HepG2 (cell line): ENCODE results near the gene DGUOK. TPM values are rescaled to one million over a fixed set of nuclear protein-coding genes. Genes with fewer than 3 reads are reported as not detected.

Source experiments
- CCAR2 ChIP-seq: fragments of 200-400 bp; formaldehyde crosslinking; optimal IDR thresholded peaks from 2 replicates; pipeline ENCODE3; 2018; ENCODE audit warnings: low read depth, mild to moderate bottlenecking, low read length, moderate library complexity
- CREB1 ChIP-seq, 2 experiments: fragments of 450-650 bp in 1 of 2; IDR thresholded peaks; 2 replicates each; pipeline ENCODE4 v1.6.1; 2016 to 2017; ENCODE audit warnings: control low read depth in 1 of 2, mild to moderate bottlenecking in 1 of 2, missing compliant biosample characterization in 1 of 2, missing genetic modification characterization in 1 of 2
- E2F5 ChIP-seq: sonication (generic); formaldehyde crosslinking; conservative IDR thresholded peaks from 2 replicates; pipeline ENCODE4 v1.4.0; 2020; ENCODE audit warnings: missing genetic modification reagents
- EHMT2 ChIP-seq: fragments of 200-600 bp; sonication (generic); IDR thresholded peaks from 2 replicates; pipeline ENCODE4 v1.7.0; 2017; ENCODE audit warnings: antibody characterized with exemption, low read depth, low read length, borderline replicate concordance
- ELF3 ChIP-seq: IDR thresholded peaks from 2 replicates; pipeline ENCODE4 v1.6.1; 2016; ENCODE audit warnings: missing genetic modification reagents, missing compliant biosample characterization
- GATA4 ChIP-seq: sonication (generic); IDR thresholded peaks from 2 replicates; pipeline ENCODE4 v1.6.1; 2016; ENCODE audit warnings: antibody characterized with exemption, low read depth, borderline replicate concordance
- HDAC2 ChIP-seq: sonication (generic); formaldehyde crosslinking; IDR thresholded peaks from 2 replicates; pipeline ENCODE4 v1.4.0; 2020; ENCODE audit warnings: missing genetic modification reagents
- NFAT5 ChIP-seq: sonication (generic); formaldehyde crosslinking; IDR thresholded peaks from 2 replicates; pipeline ENCODE4 v1.4.0; 2020; ENCODE audit warnings: missing genetic modification reagents
- NONO ChIP-seq, 2 experiments: fragments of 450-650 bp in 1 of 2; sonication (generic) in 1 of 2; formaldehyde crosslinking in 1 of 2; IDR thresholded peaks in 1 of 2; conservative IDR thresholded peaks in 1 of 2; 2 replicates each; pipeline versions ENCODE4 v1.6.1 to v1.8.0; 2017 to 2022; ENCODE audit warnings: mild to moderate bottlenecking in 1 of 2, missing genetic modification reagents in 1 of 2, moderate library complexity in 1 of 2
- PHF21A ChIP-seq: sonication (generic); formaldehyde crosslinking; IDR thresholded peaks from 2 replicates; pipeline ENCODE4 v1.5.0; 2020; ENCODE audit warnings: mild to moderate bottlenecking, missing genetic modification reagents
- SP140L ChIP-seq: sonication (generic); formaldehyde crosslinking; IDR thresholded peaks from 2 replicates; pipeline ENCODE4 v1.4.0; 2020; ENCODE audit warnings: missing genetic modification reagents, borderline replicate concordance
- TARDBP ChIP-seq: sonication (generic); formaldehyde crosslinking; IDR thresholded peaks from 2 replicates; pipeline ENCODE4 v1.8.0; 2022; ENCODE audit warnings: mild to moderate bottlenecking, missing genetic modification reagents
- XBP1 ChIP-seq: sonication (generic); formaldehyde crosslinking; IDR thresholded peaks from 2 replicates; pipeline ENCODE4 v1.5.0; 2020; ENCODE audit warnings: missing genetic modification reagents
- ZNF10 ChIP-seq: sonication (generic); formaldehyde crosslinking; IDR thresholded peaks from 2 replicates; pipeline ENCODE4 v1.4.0; 2020; ENCODE audit warnings: mild to moderate bottlenecking, low read depth, missing genetic modification reagents, borderline replicate concordance
- ZNF232 ChIP-seq: sonication (generic); formaldehyde crosslinking; IDR thresholded peaks from 2 replicates; pipeline ENCODE4 v1.4.0; 2020; ENCODE audit warnings: missing genetic modification reagents, borderline replicate concordance
- ZNF362 ChIP-seq: sonication (generic); formaldehyde crosslinking; IDR thresholded peaks from 2 replicates; pipeline ENCODE4 v1.4.0; 2020; ENCODE audit warnings: missing genetic modification reagents, mild to moderate bottlenecking, borderline replicate concordance
- ZNF431 ChIP-seq: sonication (generic); formaldehyde crosslinking; IDR thresholded peaks from 2 replicates; pipeline ENCODE4 v1.9.0; 2022; ENCODE audit warnings: missing genetic modification reagents, low read depth, mild to moderate bottlenecking, borderline replicate concordance
- ZNF460 ChIP-seq: sonication (generic); formaldehyde crosslinking; IDR thresholded peaks from 2 replicates; pipeline ENCODE4 v1.5.1; 2020; ENCODE audit warnings: missing genetic modification reagents, mild to moderate bottlenecking, borderline replicate concordance
- ZNF614 ChIP-seq: IDR thresholded peaks from 2 replicates; pipeline ENCODE4 v1.6.1; 2018; ENCODE audit warnings: missing biosample characterization, missing genetic modification reagents, inconsistent platforms, borderline replicate concordance
- ZNF619 ChIP-seq: sonication (generic); formaldehyde crosslinking; IDR thresholded peaks from 2 replicates; pipeline ENCODE4 v1.4.0; 2020; ENCODE audit warnings: mild to moderate bottlenecking, missing genetic modification reagents
- ZNF780A ChIP-seq: sonication (generic); formaldehyde crosslinking; IDR thresholded peaks from 2 replicates; pipeline ENCODE4 v1.8.0; 2022; ENCODE audit warnings: mild to moderate bottlenecking, missing genetic modification reagents, moderate library complexity
- polyA plus RNA-seq, 8 experiments: library from polyadenylated mRNA; depleted of rRNA in 3 of 8; stranded (reverse) in 7 of 8; unstranded in 1 of 8; fragments of >200 nt; fragmentation: Illumina TruSeq in 4 of 8; extraction: Trizol in 4 of 8; gene quantifications; 2 replicates each; pipeline versions ENCODE4 v1.2.1 to v1.2.3, GENCODE V29; 2011 to 2016; ENCODE audit warnings: low read depth in 4 of 8, missing spikeins in 1 of 8, mixed read lengths in 1 of 8; ENCODE audit not compliant: insufficient read depth in 1 of 8
- total RNA-seq, 5 experiments: library from RNA; depleted of rRNA; stranded (reverse); fragments of >200 nt; fragmentation: Illumina TruSeq; extraction: Trizol; gene quantifications; 2 replicates each; pipeline ENCODE4 v1.2.3, GENCODE V29; 2016; ENCODE audit warnings: low read depth in 1 of 5

Gene DGUOK
- total and polyA plus RNA-seq, 2 of the 13 experiments (the other 11 are each of a cell fraction or from before 2014, with no cell fraction given): 105 to 137 TPM

DNA sequence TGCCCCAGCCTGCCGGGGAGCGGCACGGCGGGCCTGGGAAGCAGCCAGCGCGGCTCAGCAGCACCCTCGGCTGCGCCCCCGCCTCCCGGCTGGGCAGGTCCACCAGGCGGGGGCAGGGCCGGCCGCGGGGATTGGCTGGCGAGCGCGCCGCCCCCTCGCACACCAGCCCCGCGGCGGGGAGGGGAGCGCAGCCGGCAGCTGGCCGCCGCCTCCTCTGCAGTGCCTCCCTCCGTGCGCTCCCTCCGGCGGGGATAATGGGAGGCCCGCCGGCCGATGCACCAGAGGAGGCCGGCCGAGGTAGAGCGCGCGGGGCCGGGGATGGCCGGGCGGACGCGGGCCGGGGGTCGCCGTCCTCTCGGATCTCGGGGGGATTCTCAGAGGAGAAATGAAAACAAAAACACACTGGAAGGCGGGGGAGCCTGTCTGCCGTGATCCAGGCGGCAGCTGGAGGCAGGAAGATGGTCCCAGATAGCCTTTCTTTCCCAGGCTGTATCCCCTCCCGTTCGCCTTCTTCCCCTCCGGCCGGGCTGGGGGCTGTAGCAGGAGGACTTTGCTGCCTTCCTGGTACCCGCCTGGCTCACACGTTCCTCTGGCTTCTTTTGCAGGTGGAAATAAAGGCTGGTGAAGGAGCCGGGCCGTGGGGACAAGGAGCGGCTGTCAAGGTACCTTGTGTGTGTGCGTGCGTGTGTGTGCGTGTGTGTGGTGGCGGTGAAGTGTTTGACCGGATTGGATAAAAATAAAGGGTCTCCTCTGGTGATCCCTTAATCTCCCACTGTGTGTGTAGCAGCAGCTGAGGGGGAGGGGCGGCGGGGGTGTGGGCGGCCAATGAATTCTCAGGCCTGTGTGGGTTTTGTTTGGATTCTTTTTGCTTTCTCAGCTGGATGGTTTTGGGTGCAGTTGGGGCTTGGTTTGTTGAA, 76.1 kb downstream of the DGUOK start (continued):
- 0 out of 2 replicates have a peak, but pooled peaks have one; percentile 60 for TF ChIP-seq ZNF431 (CRISPR knock-in tag)
- no peak for TF ChIP-seq ZNF232 (CRISPR knock-in tag)
- TF ChIP-seq CREB1 (IDR thresholded peaks at IDR 0.05): no peak
- TF ChIP-seq CREB1 (CRISPR knock-in tag; IDR thresholded peaks at IDR 0.05): no peak
- no peak for TF ChIP-seq ZNF362 (CRISPR knock-in tag)
- TF ChIP-seq EHMT2: no peak
- no peak for TF ChIP-seq XBP1 (CRISPR knock-in tag)
- no peak for TF ChIP-seq ELF3 (CRISPR knock-in tag)
- no peak for TF ChIP-seq HDAC2 (CRISPR knock-in tag)
- TF ChIP-seq TARDBP (CRISPR knock-in tag): no peak
- TF ChIP-seq CCAR2: no peak
- TF ChIP-seq NONO (IDR thresholded peaks at IDR 0.05): no peak
- TF ChIP-seq NONO (CRISPR knock-in tag; conservative IDR thresholded peaks at IDR 0.05): no peak
- no peak for TF ChIP-seq E2F5
- TF ChIP-seq ZNF780A (CRISPR knock-in tag): no peak
- no peak for TF ChIP-seq ZNF10 (CRISPR knock-in tag)
- TF ChIP-seq NFAT5 (CRISPR knock-in tag): no peak
- 0 out of 2 replicates have a peak, but pooled peaks have one; percentile 55 for TF ChIP-seq ZNF619 (CRISPR knock-in tag)
- no peak; the same call in 1 of the 2 replicates for TF ChIP-seq PHF21A (CRISPR knock-in tag)
- TF ChIP-seq ZNF614: no peak; the same call in 1 of the 2 replicates
- no peak for TF ChIP-seq ZNF460 (CRISPR knock-in tag)
- TF ChIP-seq GATA4: no peak
- TF ChIP-seq SP140L (CRISPR knock-in tag): no peak
